ENCODE measurements around the gene C2orf72. TPM values are rescaled to one million over a fixed set of nuclear protein-coding genes. Genes with fewer than 3 reads are reported as not detected.
"Not testable (repeated sequence)": the region's sequence is repeated elsewhere in the genome, so short reads cannot be mapped to it uniquely, and the experiment has no call there.

C2orf72 gene
- total and polyA plus RNA-seq, 2 donors (not counting 1 experiment from before 2014, with no cell fraction given) = 0.33 to 1.9 TPM

- Histone ChIP-seq H3K4me2 (ENCODE audit: extremely low read depth, insufficient read depth, low read length) (no peak overlapping the region), H2AFZ (ENCODE audit: low read length) (no peak overlapping the region), H3K27ac (ENCODE audit: insufficient read depth, low read length) (no peak overlapping the region), H3K79me2 (ENCODE audit: control insufficient read depth, insufficient read depth, low read length) (peaks cover 39% of the 10 kb centered on the region), H3K4me1 (ENCODE audit: control insufficient read depth, extremely low read depth, insufficient read depth, low read length) (no peaks in the 10 kb centered on the region), H3K9ac (ENCODE audit: insufficient read depth, low read length) (no peak overlapping the region), H3K4me3 (replicated peaks in 1 of 4; ENCODE audit: control extremely low read depth in 1 of 4, insufficient read depth in 1 of 4, low read depth in 3 of 4, low read length in 4 of 4) (no peak overlapping the region), H3K9me3 (ENCODE audit: control insufficient read depth, insufficient read depth, low read depth, low read length) (no peaks in the 10 kb centered on the region), H4K20me1 (ENCODE audit: control insufficient read depth, extremely low read depth, insufficient read depth, low read length) (no peaks in the 10 kb centered on the region), H3K27me3 (ENCODE audit: control insufficient read depth, insufficient read depth, low read length) (no peaks in the 10 kb centered on the region), H3K36me3 (ENCODE audit: control insufficient read depth, insufficient read depth, low read length) (peaks cover 3% of the 10 kb centered on the region)
- no peak for DNase-seq (ENCODE audit: low read depth in 2 of 2)
- TF ChIP-seq EZH2 (IDR thresholded peaks at IDR 0.05; ENCODE audit: low read length, missing control alignments) (no peak), CTCF (conservative IDR thresholded peaks at IDR 0.05 in 1 of 2, IDR thresholded peaks at IDR 0.05 in 1 of 2; ENCODE audit: low read depth in 1 of 2, low read length in 2 of 2) (no peak)
Measured at GRCh38 chr2:231063347-231063746, 26.0 kb downstream of the C2orf72 start.

GRCh38 chr2:231065966-231066365, 28.6 kb downstream of the C2orf72 start:
- H3K36me3 ChIP-seq (ENCODE audit: control insufficient read depth, insufficient read depth, low read length) = peaks cover 3% of the 10 kb centered on the region
- no peaks in the 10 kb centered on the region for H3K9me3 ChIP-seq (ENCODE audit: control insufficient read depth, insufficient read depth, low read depth, low read length)
- no peak for TF ChIP-seq CTCF (conservative IDR thresholded peaks at IDR 0.05 in 1 of 2, IDR thresholded peaks at IDR 0.05 in 1 of 2; ENCODE audit: low read depth in 1 of 2, low read length in 2 of 2)
- no peak for TF ChIP-seq EZH2 (IDR thresholded peaks at IDR 0.05; ENCODE audit: low read length, missing control alignments)
- peaks cover 13% of the 10 kb centered on the region for H3K79me2 ChIP-seq (ENCODE audit: control insufficient read depth, insufficient read depth, low read length)
- H3K4me2 ChIP-seq (ENCODE audit: extremely low read depth, insufficient read depth, low read length) = no peak overlapping the region
- no peak overlapping the region for H2AFZ ChIP-seq (ENCODE audit: low read length)
- no peak overlapping the region for H3K9ac ChIP-seq (ENCODE audit: insufficient read depth, low read length)
- no peaks in the 10 kb centered on the region for H4K20me1 ChIP-seq (ENCODE audit: control insufficient read depth, extremely low read depth, insufficient read depth, low read length)
- no peaks in the 10 kb centered on the region for H3K4me1 ChIP-seq (ENCODE audit: control insufficient read depth, extremely low read depth, insufficient read depth, low read length)
- H3K4me3 ChIP-seq (replicated peaks in 1 of 4; ENCODE audit: control extremely low read depth in 1 of 4, insufficient read depth in 1 of 4, low read depth in 3 of 4, low read length in 4 of 4) = no peak overlapping the region
- no peaks in the 10 kb centered on the region for H3K27me3 ChIP-seq (ENCODE audit: control insufficient read depth, insufficient read depth, low read length)
- DNase-seq (ENCODE audit: low read depth in 2 of 2) = no peak
- H3K27ac ChIP-seq (ENCODE audit: insufficient read depth, low read length) = no peak overlapping the region

GRCh38 chr2:231067531-231067930, 30.2 kb downstream of the C2orf72 start:
- H3K4me1 ChIP-seq (ENCODE audit: control insufficient read depth, extremely low read depth, insufficient read depth, low read length); H3K27ac ChIP-seq (ENCODE audit: insufficient read depth, low read length); H2AFZ ChIP-seq (ENCODE audit: low read length); H3K9ac ChIP-seq (ENCODE audit: insufficient read depth, low read length); H3K4me3 ChIP-seq (replicated peaks in 1 of 4; ENCODE audit: control extremely low read depth in 1 of 4, insufficient read depth in 1 of 4, low read depth in 3 of 4, low read length in 4 of 4); H3K79me2 ChIP-seq (ENCODE audit: control insufficient read depth, insufficient read depth, low read length); H3K9me3 ChIP-seq (ENCODE audit: control insufficient read depth, insufficient read depth, low read depth, low read length); DNase-seq (ENCODE audit: low read depth in 2 of 2); H3K4me2 ChIP-seq (ENCODE audit: extremely low read depth, insufficient read depth, low read length); H3K36me3 ChIP-seq (ENCODE audit: control insufficient read depth, insufficient read depth, low read length); H4K20me1 ChIP-seq (ENCODE audit: control insufficient read depth, extremely low read depth, insufficient read depth, low read length); H3K27me3 ChIP-seq (ENCODE audit: control insufficient read depth, insufficient read depth, low read length): not testable (repeated sequence)

Data from fibroblast of lung (primary cell).